ENCODE results near the gene RUNX2. TPM values are rescaled to one million over a fixed set of nuclear protein-coding genes. Genes with fewer than 3 reads are reported as not detected.

The RUNX2 gene
- total RNA-seq, 1 experiment from 2014 or later = 9.3 TPM

DNA sequence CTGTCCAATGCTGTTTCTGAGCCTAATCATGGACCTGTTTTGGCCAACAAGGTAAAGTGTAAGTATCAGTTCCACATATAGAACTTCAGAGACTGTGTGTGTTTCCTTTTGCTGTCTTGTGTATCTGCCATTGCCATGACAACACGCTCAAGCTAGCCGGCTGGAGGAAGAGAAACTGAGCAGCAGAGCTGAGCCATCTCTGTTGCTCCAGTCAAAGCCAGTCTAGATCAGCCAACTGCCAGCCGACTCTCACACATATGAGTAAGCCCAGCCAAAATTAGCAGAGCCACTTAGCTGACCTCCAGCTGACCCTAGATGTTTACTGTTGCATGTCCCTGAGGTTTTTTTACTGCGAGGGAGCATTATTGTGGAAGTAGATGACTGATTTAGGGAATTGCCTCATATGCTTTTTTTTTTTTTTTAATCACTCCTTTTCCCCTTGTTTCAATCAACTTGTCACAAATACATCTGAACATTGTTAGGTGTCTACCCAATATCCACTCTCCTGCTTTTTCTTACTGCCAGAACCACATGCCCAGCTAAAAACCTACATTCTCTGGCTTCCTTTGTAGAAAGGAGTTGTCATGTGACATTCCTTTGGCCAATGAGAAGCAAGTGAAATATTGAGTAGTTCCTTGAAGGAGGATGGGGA, 353.9 kb downstream of the RUNX2 start:
- ChIA-PET CTCF (interaction anchor here (0.6 to 0.7 kb wide), 2 partner anchors 225 to 679 kb away, joined by 3 to 4 read pairs; no protein-coding TSS in a partner anchor), POLR2A (interaction anchor here (0.7 kb wide), 1 partner anchor 183 kb away, joined by 5 read pairs; no protein-coding TSS in a partner anchor)
- Mint-ChIP-seq H3K36me3 (ENCODE audit: insufficient read depth, unreplicated experiment) (no peaks in the 10 kb centered on the region), H3K27me3 (ENCODE audit: insufficient read depth, unreplicated experiment) (no peaks in the 10 kb centered on the region), H3K27ac (ENCODE audit: low read depth, unreplicated experiment) (no peak overlapping the region), H3K4me3 (ENCODE audit: unreplicated experiment) (no peak overlapping the region), H3K4me1 (ENCODE audit: insufficient read depth, unreplicated experiment) (no peaks in the 10 kb centered on the region), H3K9me3 (ENCODE audit: unreplicated experiment) (peaks cover 2% of the 10 kb centered on the region)
- DNase-seq (ENCODE audit: unreplicated experiment) = peak; percentile 38
- TF ChIP-seq, protein P1, sequence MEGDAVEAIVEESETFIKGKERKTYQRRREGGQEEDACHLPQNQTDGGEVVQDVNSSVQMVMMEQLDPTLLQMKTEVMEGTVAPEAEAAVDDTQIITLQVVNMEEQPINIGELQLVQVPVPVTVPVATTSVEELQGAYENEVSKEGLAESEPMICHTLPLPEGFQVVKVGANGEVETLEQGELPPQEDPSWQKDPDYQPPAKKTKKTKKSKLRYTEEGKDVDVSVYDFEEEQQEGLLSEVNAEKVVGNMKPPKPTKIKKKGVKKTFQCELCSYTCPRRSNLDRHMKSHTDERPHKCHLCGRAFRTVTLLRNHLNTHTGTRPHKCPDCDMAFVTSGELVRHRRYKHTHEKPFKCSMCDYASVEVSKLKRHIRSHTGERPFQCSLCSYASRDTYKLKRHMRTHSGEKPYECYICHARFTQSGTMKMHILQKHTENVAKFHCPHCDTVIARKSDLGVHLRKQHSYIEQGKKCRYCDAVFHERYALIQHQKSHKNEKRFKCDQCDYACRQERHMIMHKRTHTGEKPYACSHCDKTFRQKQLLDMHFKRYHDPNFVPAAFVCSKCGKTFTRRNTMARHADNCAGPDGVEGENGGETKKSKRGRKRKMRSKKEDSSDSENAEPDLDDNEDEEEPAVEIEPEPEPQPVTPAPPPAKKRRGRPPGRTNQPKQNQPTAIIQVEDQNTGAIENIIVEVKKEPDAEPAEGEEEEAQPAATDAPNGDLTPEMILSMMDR (IDR thresholded peaks at IDR 0.05; ENCODE audit: unreplicated experiment) = no peak
- intact Hi-C loops (cut with micrococcal nuclease) = no loop called here
- no TSS peak for BruUV-seq (replicated peaks)

DNA sequence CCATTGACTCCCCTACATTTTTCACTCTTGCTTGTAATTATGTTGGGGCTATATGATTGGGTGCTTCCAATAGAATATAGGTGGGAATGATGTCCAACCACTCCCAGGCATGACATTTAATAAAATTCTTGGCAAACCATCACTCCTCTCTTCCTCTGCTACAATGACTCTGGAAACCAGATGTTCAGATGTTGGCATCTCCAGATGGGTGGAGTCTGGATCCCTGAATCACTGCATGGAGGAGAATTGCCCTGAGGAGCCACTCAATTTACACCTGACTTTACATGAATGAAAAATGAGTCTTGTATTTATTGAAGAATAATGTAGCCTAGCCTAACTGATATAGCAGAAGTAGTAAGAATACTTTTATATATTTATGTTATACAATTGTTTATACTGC, 356.3 kb downstream of the RUNX2 start:
- no TSS peak for BruUV-seq (replicated peaks)

DNA sequence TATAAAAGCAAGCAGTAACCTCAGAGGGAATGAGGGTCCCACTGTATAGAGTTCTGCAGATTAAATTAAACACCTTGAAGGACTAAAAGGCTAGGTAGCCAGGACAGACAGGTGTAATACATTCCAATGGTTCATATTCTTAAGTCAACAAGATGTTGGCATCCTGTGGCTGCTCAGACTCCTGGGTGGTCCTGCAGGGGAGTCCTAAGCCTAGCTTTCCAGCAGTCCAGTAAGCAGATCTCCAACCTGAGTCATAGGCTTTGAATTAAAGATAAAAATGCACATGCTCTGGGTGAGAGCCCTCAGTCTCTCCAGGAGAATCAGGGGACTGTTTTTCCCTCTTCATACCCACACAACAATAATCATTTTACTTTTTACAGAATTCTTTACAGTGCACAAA, 356.9 kb downstream of the RUNX2 start:
- Mint-ChIP-seq H3K36me3 (ENCODE audit: insufficient read depth, unreplicated experiment) (no peaks in the 10 kb centered on the region), H3K4me3 (ENCODE audit: unreplicated experiment) (no peak overlapping the region), H3K27ac (ENCODE audit: low read depth, unreplicated experiment) (no peak overlapping the region), H3K27me3 (ENCODE audit: insufficient read depth, unreplicated experiment) (no peaks in the 10 kb centered on the region), H3K4me1 (ENCODE audit: insufficient read depth, unreplicated experiment) (no peaks in the 10 kb centered on the region), H3K9me3 (ENCODE audit: unreplicated experiment) (peaks cover 5% of the 10 kb centered on the region)
- CTCF ChIA-PET = no interaction called here
- DNase-seq (ENCODE audit: unreplicated experiment) = no peak
- POLR2A ChIA-PET = no interaction called here
- no TSS peak for BruUV-seq (replicated peaks)
- intact Hi-C loops (cut with micrococcal nuclease) = no loop called here
- TF ChIP-seq, protein P1 (IDR thresholded peaks at IDR 0.05; ENCODE audit: unreplicated experiment) = no peak

More for the DNA sequence above, 356.3 kb downstream of the RUNX2 start:
- no peak overlapping the region for H3K4me3 Mint-ChIP-seq (ENCODE audit: unreplicated experiment)
- TF ChIP-seq, protein P1 (IDR thresholded peaks at IDR 0.05; ENCODE audit: unreplicated experiment) = no peak
- intact Hi-C loops (cut with micrococcal nuclease) = no loop called here
- H3K36me3 Mint-ChIP-seq (ENCODE audit: insufficient read depth, unreplicated experiment) = no peaks in the 10 kb centered on the region
- no peak for DNase-seq (ENCODE audit: unreplicated experiment)
- peaks cover 5% of the 10 kb centered on the region for H3K9me3 Mint-ChIP-seq (ENCODE audit: unreplicated experiment)
- no peaks in the 10 kb centered on the region for H3K27me3 Mint-ChIP-seq (ENCODE audit: insufficient read depth, unreplicated experiment)
- H3K27ac Mint-ChIP-seq (ENCODE audit: low read depth, unreplicated experiment) = no peak overlapping the region
- ChIA-PET POLR2A (no interaction called here), CTCF (no interaction called here)
- no peaks in the 10 kb centered on the region for H3K4me1 Mint-ChIP-seq (ENCODE audit: insufficient read depth, unreplicated experiment)

DNA sequence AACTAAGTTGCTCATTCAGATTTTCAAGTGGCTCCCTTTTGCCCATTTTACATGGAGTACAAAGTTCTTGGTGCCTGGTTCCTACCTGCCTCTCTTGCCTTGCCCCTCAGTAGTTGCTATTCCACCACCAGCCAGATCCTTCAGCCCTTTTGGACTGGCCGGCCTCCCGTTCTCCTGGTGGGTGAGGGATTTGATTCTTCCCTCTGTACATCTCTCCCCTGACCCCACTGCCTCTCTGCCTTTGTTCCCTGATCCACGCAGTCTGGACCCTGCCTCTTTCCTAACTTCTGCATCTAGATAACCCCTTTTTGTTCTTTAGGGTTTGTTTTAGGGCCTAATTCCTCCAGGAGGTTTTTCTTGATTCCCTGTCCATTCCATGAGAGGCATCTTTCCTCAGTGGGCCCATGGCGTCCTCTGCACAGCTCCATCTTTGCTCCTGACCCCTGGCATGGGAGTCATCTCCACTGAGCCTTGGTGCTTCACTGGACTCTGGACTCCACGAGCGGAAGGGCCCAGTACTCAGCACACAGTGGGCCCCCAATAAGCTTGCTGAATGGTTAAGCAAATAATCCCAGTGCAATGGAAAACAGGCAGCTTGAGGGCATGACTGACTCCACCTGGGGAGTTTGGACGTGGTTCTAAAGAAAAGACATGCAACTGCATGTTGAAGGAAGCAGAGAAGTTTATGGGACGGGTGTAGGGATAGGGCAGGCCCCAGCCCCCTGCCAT, 358.9 kb downstream of the RUNX2 start:
- Mint-ChIP-seq H3K36me3 (ENCODE audit: insufficient read depth, unreplicated experiment) (no peaks in the 10 kb centered on the region), H3K27me3 (ENCODE audit: insufficient read depth, unreplicated experiment) (no peaks in the 10 kb centered on the region), H3K4me3 (ENCODE audit: unreplicated experiment) (no peak overlapping the region), H3K9me3 (ENCODE audit: unreplicated experiment) (peaks cover 5% of the 10 kb centered on the region), H3K27ac (ENCODE audit: low read depth, unreplicated experiment) (no peak overlapping the region), H3K4me1 (ENCODE audit: insufficient read depth, unreplicated experiment) (peaks cover 10% of the 10 kb centered on the region)
- BruUV-seq (replicated peaks) = no TSS peak
- ChIA-PET CTCF (interaction anchor here (1.0 kb wide), 1 partner anchor 27 kb away, joined by 4 read pairs; no protein-coding TSS in a partner anchor), POLR2A (no interaction called here)
- no peak for DNase-seq (ENCODE audit: unreplicated experiment)
- TF ChIP-seq, protein P1 (IDR thresholded peaks at IDR 0.05; ENCODE audit: unreplicated experiment) = no peak
- intact Hi-C loops (cut with micrococcal nuclease) = no loop called here
